GM12878 (cell line): Measurements from ENCODE around the gene RAB3IL1. TPM values are rescaled to one million over a fixed set of nuclear protein-coding genes. Genes with fewer than 3 reads are reported as not detected.

Experiments used
- ATAC-seq: fragments of 200-7000 bp; cut with Tn5 transposase; 3 replicates; pipeline ENCODE4 v1.9.1; 2020; ENCODE audit warnings: mild to moderate bottlenecking, moderate library complexity
- BruUV-seq: library from RNA; stranded (reverse); fragments of 400-500 nt; replicated peaks from 2 replicates; lab custom pipeline; 2021; lab: Mats Ljungman, UMichigan
- CTCF ChIA-PET: fragments of 300-600 bp; sonication (Branson Sonifier 250); formaldehyde crosslinking; extraction: SDS; loops from one replicate; lab custom pipeline; 2021; ENCODE audit warnings: inconsistent platforms; lab: Yijun Ruan, JAX
- POLR2A ChIA-PET: fragments of 350-600 bp; formaldehyde crosslinking; extraction: SDS; loops from one replicate; lab custom pipeline; 2021; ENCODE audit warnings: inconsistent platforms; lab: Charles Lee
- RAD21 ChIA-PET: fragments of 300-600 bp; sonication (Branson Sonifier 250); formaldehyde crosslinking; loops from one replicate; lab custom pipeline; 2023; ENCODE audit warnings: antibody characterized with exemption; ENCODE audit not compliant: unreplicated experiment; lab: Charles Lee
- SMC1A ChIA-PET: fragments of 300-600 bp; sonication (Branson Sonifier 250); formaldehyde crosslinking; loops from one replicate; lab custom pipeline; 2023; ENCODE audit not compliant: unreplicated experiment, uncharacterized antibody; lab: Charles Lee
- DNase-seq: peaks from one replicate; pipeline ENCODE4 v3.0.0-alpha.2; 2011; ENCODE audit warnings: low read depth, low spot score
- FAIRE-seq: peaks from 3 replicates; lab custom pipeline; 2011; peaks lifted over from hg19 to GRCh38; lab: Jason Lieb, UNC
- H2AFZ ChIP-seq: 2 replicates; pipeline ENCODE4 v1.6.0; 2011; ENCODE audit warnings: low read depth, low read length, control low read depth; ENCODE audit not compliant: control insufficient read depth
- H3K27ac ChIP-seq: 2 replicates; pipeline ENCODE4 v1.5.1; 2011; ENCODE audit warnings: control low read depth; ENCODE audit not compliant: control insufficient read depth, insufficient read depth
- H3K27me3 ChIP-seq, 2 experiments: replicated peaks in 1 of 2; 2 replicates each; pipeline versions ENCODE4 v1.6.0 to v1.6.1; 2011; ENCODE audit warnings: low read length in 1 of 2; ENCODE audit not compliant: control insufficient read depth in 2 of 2, insufficient read depth in 2 of 2
- H3K36me3 ChIP-seq, 2 experiments: 2 replicates each; pipeline ENCODE4 v1.5.1; 2011; ENCODE audit warnings: low read length in 1 of 2; ENCODE audit not compliant: control insufficient read depth in 2 of 2, insufficient read depth in 2 of 2
- H3K4me1 ChIP-seq: 2 replicates; pipeline ENCODE4 v1.6.1; 2011; ENCODE audit warnings: mild to moderate bottlenecking, low read length, moderate library complexity, mixed read lengths; ENCODE audit not compliant: control insufficient read depth, insufficient read depth
- H3K4me2 ChIP-seq: 2 replicates; pipeline ENCODE4 v1.6.0; 2011; ENCODE audit warnings: control low read depth; ENCODE audit not compliant: control insufficient read depth, insufficient read depth
- H3K4me3 ChIP-seq: fragments of 200-600 bp; sonication (generic); 2 replicates; pipeline ENCODE4 v1.5.1; 2016
- H3K79me2 ChIP-seq: 2 replicates; pipeline ENCODE4 v1.6.0; 2011; ENCODE audit warnings: low read length; ENCODE audit not compliant: control insufficient read depth, insufficient read depth
- H3K9ac ChIP-seq: 2 replicates; pipeline ENCODE4 v1.8.0; 2011; ENCODE audit warnings: low read length, control low read depth, mixed read lengths; ENCODE audit not compliant: control insufficient read depth, insufficient read depth
- H3K9me3 ChIP-seq: replicated peaks from 3 replicates; pipeline ENCODE4 v1.5.1; 2011; ENCODE audit warnings: mild to moderate bottlenecking, low read length; ENCODE audit not compliant: control insufficient read depth, insufficient read depth
- H4K20me1 ChIP-seq: 2 replicates; pipeline ENCODE4 v1.6.0; 2011; ENCODE audit not compliant: control insufficient read depth, insufficient read depth
- ASH2L ChIP-seq: fragments of 300-600, 200-600 bp; sonication (generic); IDR thresholded peaks from 2 replicates; pipeline ENCODE4 v1.6.1; 2017; ENCODE audit warnings: low read depth, mild to moderate bottlenecking, borderline replicate concordance
- CREM ChIP-seq: IDR thresholded peaks from 2 replicates; pipeline ENCODE4 v1.6.1; 2014; ENCODE audit warnings: antibody characterized with exemption, low read depth
- ETV6 ChIP-seq, 2 experiments: fragments of 450-650 bp in 1 of 2; IDR thresholded peaks in 1 of 2; conservative IDR thresholded peaks in 1 of 2; 2 replicates each; pipeline ENCODE4 v1.6.1; 2014; ENCODE audit warnings: antibody characterized with exemption in 1 of 2, borderline replicate concordance in 1 of 2, low read depth in 1 of 2, mild to moderate bottlenecking in 1 of 2, moderate library complexity in 1 of 2
- FOS ChIP-seq: IDR thresholded peaks from 3 replicates; pipeline ENCODE4 v1.6.1; 2011; ENCODE audit warnings: borderline replicate concordance; ENCODE audit not compliant: insufficient read length; ENCODE audit errors: extremely low read depth
- NBN ChIP-seq: fragments of 450-650 bp; IDR thresholded peaks from 2 replicates; pipeline ENCODE4 v1.6.1; 2016
- RAD51 ChIP-seq: fragments of 450-650 bp; IDR thresholded peaks from 2 replicates; pipeline ENCODE4 v1.6.1; 2016; ENCODE audit warnings: moderate library complexity, mild to moderate bottlenecking, inconsistent platforms
- TAF1 ChIP-seq: IDR thresholded peaks from 2 replicates; pipeline ENCODE4 v1.6.1; 2011; ENCODE audit warnings: mild to moderate bottlenecking, low read depth, low read length, borderline replicate concordance
- TARDBP ChIP-seq: IDR thresholded peaks from 2 replicates; pipeline ENCODE4 v1.6.1; 2016; ENCODE audit warnings: borderline replicate concordance
- ZBED1 ChIP-seq: IDR thresholded peaks from 2 replicates; pipeline ENCODE4 v1.6.1; 2016; ENCODE audit warnings: borderline replicate concordance
- WGBS: methylation state at CpG from one replicate; pipeline ENCODE4 v1.1.6; 2016; ENCODE audit warnings: low lambda C conversion rate; ENCODE audit not compliant: insufficient replicate concordance, insufficient coverage; ENCODE audit errors: missing lambda C conversion rate; 5-methylcytosine and 5-hydroxymethylcytosine counted together
- in situ Hi-C: fragments of 300-500 bp; cut with MboI; formaldehyde crosslinking; loops from 9 replicates; pipeline ENCODE4 v1.14.3; 2018; ENCODE audit warnings: mixed read lengths
- intact Hi-C: fragments of 100-400 bp; cut with micrococcal nuclease; formaldehyde crosslinking; loops from one replicate; pipeline ENCODE4 v1.14.2; 2022; ENCODE audit not compliant: unreplicated experiment
- polyA plus RNA-seq, 11 experiments: library from polyadenylated mRNA; depleted of rRNA in 4 of 11; unstranded in 6 of 11; stranded (reverse) in 5 of 11; fragments of >200 nt; fragmentation: Nextera tagmentation in 4 of 11; fragmentation: Illumina TruSeq in 1 of 11; extraction: Ambion mirVana in 4 of 11; extraction: Trizol in 1 of 11; gene quantifications; 1 replicate in 1 of 11; 2 replicates in 10 of 11; pipeline versions ENCODE4 v1.2.1 to v1.2.3, GENCODE V29; 2011 to 2016; ENCODE audit warnings: inconsistent platforms in 2 of 11, missing spikeins in 2 of 11, low read depth in 1 of 11
- total RNA-seq, 4 experiments: library from RNA; depleted of rRNA in 3 of 4; stranded (reverse); fragments of >200 nt in 3 of 4; fragmentation: Illumina TruSeq in 1 of 4; extraction: Trizol in 1 of 4; gene quantifications; 2 replicates each; pipeline versions ENCODE4 v1.2.1 to v1.2.3, GENCODE V29; 2013 to 2021

The RAB3IL1 gene
- total and polyA plus RNA-seq, 10 of the 15 experiments (the other 5 are each of a cell fraction or from before 2014, with no cell fraction given): 0.04 TPM; not detected in 9

GRCh38 chr11:61908730-61909316, 8.5 kb downstream of the RAB3IL1 start:
- no TSS peak for BruUV-seq
- CTCF ChIA-PET: interaction anchor here (1.6 to 3.7 kb wide), 2 partner anchors 10 to 173 kb away, joined by 9 to 22 read pairs; no protein-coding TSS in a partner anchor
- H3K36me3 ChIP-seq: no peaks in the 10 kb centered on the region
- DNase-seq (no peak), ATAC-seq (no peak), FAIRE-seq (no peak)
- SMC1A ChIA-PET: interaction anchor here (0.9 to 1.6 kb wide), 2 partner anchors 10 to 38 kb away, joined by 3 to 4 read pairs; no protein-coding TSS in a partner anchor
- H4K20me1 ChIP-seq: no peaks in the 10 kb centered on the region
- intact Hi-C loops: no loop called here
- H3K9ac ChIP-seq: no peak overlapping the region
- WGBS: 18% methylated on average over 10 of the region's 10 CpGs
- RAD21 ChIA-PET: interaction anchor here (0.8 to 2.1 kb wide), 2 partner anchors 39 to 173 kb away, joined by 3 to 9 read pairs; no protein-coding TSS in a partner anchor
- no peak overlapping the region for H3K27ac ChIP-seq
- no peak overlapping the region for H3K4me3 ChIP-seq
- POLR2A ChIA-PET: no interaction called here
- H3K4me2 ChIP-seq: no peak overlapping the region
- H3K4me1 ChIP-seq: no peaks in the 10 kb centered on the region
- TF ChIP-seq TAF1 (no peak), ASH2L (no peak), CREM (no peak), FOS (no peak), TARDBP (no peak), ETV6 (conservative IDR thresholded peaks at IDR 0.05 in 1 of 2, IDR thresholded peaks at IDR 0.05 in 1 of 2; ENCODE audit: borderline replicate concordance in 1 of 2, low read depth in 1 of 2) (no peak), RAD51 (no peak), ZBED1 (no peak), NBN (no peak)
- no peaks in the 10 kb centered on the region; a peak in 1 of 4 replicates for H3K27me3 ChIP-seq
- H2AFZ ChIP-seq: no peak overlapping the region
- no peaks in the 10 kb centered on the region for H3K9me3 ChIP-seq
- in situ Hi-C loops: no loop called here
- no peaks in the 10 kb centered on the region for H3K79me2 ChIP-seq
